GM20431 (cell line): ENCODE data around the gene TBCEL.

ENCODE experiments used
- in situ Hi-C: fragments of 300-500 bp; cut with MseI, MboI; formaldehyde crosslinking; loops from one replicate; pipeline ENCODE4 v1.15.0; 2020; ENCODE audit warnings: low sequenced_read_pairs; ENCODE audit not compliant: unreplicated experiment

Gene TBCEL

DNA sequence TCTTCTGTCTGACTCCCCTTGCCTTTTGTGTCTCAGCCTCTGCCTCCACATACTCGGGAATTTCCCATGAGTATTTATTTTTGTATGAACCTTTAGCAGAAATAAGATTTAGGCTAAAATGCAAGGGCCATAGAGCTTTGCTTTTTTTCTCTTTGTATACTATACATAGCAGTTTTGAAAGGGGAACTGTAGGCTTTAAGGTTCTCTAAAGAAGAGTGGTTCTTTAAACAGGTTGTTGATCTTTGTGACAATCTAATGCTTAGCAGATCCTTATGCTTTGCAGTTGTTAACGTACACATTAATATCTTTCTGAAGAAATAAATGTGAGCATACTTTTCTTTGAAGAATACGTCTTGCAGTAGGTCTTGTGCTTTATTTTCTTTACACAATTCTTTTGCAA lies 35.0 kb downstream of the TBCEL start:
- in situ Hi-C loops, result no loop called here

- in situ Hi-C loops, result no loop called here
Measured at GRCh38 chr11:121059605-121060004, 35.7 kb downstream of the TBCEL start.

DNA sequence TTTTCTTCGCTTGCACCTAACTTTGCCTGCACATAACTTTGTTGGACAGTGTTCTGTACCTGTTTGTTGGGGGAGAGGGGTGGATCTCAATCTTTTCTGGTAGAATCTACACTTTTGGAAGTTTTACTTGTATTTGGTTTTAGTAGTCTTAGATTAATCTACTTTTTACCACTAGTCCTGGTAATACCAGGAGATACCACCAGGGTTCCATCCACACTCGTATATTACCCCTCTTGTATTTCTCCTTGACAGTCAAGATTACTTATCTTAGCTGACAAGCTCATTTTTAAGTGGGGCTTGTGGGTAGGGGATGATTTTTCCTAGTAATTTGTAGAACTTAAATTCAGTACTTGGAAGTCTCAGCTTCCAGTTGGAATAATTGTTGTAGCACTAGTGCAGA lies 39.8 kb downstream of the TBCEL start:
- in situ Hi-C loops, result no loop called here

GRCh38 chr11:121066623-121067022 lies 42.7 kb downstream of the TBCEL start:
- in situ Hi-C loops, result no loop called here

GRCh38 chr11:121067026-121067425 lies 43.1 kb downstream of the TBCEL start:
- in situ Hi-C loops, result no loop called here

GRCh38 chr11:121067453-121067852 lies 43.6 kb downstream of the TBCEL start:
- in situ Hi-C loops, result no loop called here

GRCh38 chr11:121067962-121068647 lies 44.2 kb downstream of the TBCEL start:
- in situ Hi-C loops, result no loop called here

- in situ Hi-C loops, result no loop called here
Measured at GRCh38 chr11:121068787-121069186, 44.9 kb downstream of the TBCEL start.

DNA sequence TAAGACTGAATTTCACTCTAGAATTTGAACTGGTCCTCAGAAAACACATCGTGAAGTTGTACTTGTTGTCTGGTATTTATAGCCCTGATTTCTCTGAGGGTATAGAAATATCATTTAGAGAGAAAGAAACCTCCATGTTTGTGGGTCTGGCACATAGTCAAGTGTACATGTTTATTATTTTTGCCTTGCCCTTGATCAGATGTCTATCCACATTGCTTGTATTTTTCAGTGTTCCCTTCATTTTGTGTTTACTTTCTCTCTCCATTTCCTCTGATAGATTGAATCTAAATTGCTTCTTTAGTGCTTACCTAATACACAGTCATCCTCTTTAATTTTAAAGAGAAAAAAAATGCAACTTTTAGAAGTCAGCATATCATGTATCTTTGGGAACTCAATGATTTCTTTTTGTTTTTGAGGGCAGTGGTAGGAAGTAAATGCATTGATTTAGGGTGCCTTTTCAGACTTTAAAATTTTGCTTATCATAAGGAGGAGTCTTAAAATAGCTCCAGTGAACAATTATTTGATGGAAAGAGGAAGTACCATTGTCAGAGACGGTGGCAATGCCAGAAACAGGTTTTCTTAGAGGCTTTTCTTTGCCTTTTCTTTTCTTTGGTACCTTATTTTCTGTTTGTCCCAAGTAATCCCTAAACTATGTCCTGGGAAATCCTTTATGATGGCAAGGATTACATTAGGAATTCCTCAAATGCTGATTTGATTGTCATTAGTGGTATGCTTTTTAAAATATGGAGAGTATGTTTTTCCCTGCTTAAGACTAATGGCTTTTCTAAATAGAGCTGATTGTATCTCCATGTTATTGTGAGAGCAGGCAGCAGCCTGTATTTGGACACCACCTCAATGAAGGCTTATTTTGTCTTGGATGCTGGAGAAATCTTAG lies 47.3 kb downstream of the TBCEL start:
- in situ Hi-C loops, result no loop called here

DNA sequence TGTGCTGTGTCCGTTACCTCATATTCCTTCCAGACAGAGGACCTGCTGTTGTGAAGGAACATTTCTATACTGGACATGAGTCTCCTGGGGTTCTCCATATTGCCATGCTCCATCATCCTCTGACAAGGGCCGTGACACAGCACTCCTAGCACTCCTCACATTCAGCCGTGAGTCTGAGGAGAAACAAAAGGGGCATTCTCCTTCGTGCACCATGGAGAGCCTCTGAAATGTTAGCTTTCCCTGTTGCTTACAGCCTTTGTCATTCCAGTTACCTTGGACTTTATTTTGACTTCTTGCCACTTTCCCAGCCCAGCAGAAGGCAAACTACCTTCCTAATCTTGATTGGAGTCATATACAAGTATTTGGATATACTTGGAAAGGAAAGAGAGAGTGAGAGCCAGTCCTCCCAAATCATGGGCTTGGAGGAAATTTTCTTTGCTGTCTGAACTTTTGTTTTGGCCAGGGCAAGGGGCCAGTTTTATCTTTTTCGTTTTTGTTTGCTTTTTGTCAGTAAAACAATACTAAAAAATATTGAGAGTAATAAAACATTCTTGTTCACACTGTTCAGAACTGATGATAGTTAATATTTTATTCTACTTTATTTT lies 48.0 kb downstream of the TBCEL start:
- in situ Hi-C loops, result no loop called here

- in situ Hi-C loops, result no loop called here
Measured at GRCh38 chr11:121081321-121081720, 57.4 kb downstream of the TBCEL start.

GRCh38 chr11:121082219-121082618 lies 58.3 kb downstream of the TBCEL start:
- in situ Hi-C loops, result no loop called here

DNA sequence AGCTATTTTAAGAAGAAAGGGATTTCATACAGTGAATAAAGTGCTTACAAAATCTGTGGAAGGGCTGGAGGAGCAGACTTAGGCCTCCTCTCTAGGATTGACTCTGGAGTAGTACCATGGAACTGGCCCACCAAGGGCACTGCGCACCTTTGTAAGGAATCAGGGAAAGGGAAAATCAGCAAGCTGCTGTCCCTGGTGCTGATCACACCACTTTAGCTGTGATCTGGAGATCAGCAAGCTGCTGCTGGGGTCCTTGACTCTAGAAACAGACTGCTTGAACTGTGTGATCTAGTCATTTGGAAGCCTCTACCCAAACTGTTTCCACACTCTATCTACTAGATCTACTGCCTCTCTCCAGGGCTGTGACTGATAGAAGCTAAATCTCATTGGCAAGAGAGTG lies 58.8 kb downstream of the TBCEL start:
- in situ Hi-C loops, result no loop called here

DNA sequence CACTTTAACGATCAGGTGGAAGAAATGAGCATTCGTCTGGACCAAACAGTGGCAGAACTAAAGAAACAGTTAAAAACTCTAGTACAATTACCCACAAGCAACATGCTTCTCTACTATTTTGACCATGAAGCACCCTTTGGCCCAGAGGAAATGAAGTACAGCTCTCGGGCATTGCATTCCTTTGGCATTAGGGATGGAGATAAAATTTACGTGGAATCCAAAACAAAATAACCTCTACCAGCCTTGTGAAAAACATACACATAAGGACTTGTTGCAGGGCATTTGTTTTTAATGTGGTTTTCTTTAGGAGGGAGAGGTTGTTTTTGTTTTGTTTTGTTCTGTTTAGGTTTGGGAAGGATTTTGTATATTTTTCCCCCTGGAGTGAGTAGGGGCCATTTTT lies 63.0 kb downstream of the TBCEL start:
- in situ Hi-C loops, result no loop called here

- in situ Hi-C loops, result no loop called here
Measured at GRCh38 chr11:121089566-121089965, 65.7 kb downstream of the TBCEL start.

GRCh38 chr11:121090145-121090721 lies 66.3 kb downstream of the TBCEL start:
- in situ Hi-C loops, result no loop called here

- in situ Hi-C loops, result no loop called here
Measured at GRCh38 chr11:121091492-121092152, 67.7 kb downstream of the TBCEL start.

GRCh38 chr11:121095561-121095960 lies 71.7 kb downstream of the TBCEL start:
- in situ Hi-C loops, result no loop called here

- in situ Hi-C loops, result no loop called here
Measured at GRCh38 chr11:121099364-121099763, 75.5 kb downstream of the TBCEL start.

DNA sequence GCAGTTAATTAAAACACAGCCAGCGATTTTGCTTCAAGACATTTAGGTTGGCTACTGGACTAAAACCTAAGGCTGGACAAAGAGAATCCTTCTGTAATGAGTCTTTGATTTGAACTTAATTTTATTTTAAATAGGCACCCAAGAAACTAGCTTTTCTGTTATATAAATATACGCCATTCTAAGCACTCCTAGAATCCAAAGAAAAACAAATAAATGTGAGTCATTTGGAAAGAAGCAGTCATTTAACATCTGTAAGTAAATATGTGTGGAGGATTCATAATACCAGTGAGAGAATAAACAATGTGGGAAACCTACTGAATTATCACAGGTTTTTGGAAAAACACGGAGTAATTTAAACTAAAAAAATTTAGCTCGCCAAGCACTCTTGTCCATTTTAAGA lies 76.0 kb downstream of the TBCEL start:
- in situ Hi-C loops, result loop anchor here (25.0 kb wide), 1 partner anchor 588 kb away; the partner anchor contains the start of gene GRIK4
